COLO829 (cell line): Measurements from ENCODE around the gene NECTIN4.
"Not testable (repeated sequence)": the region's sequence is repeated elsewhere in the genome, so short reads cannot be mapped to it uniquely, and the experiment has no call there.

ENCODE experiments used
- DNase-seq: peaks from one replicate; pipeline ENCODE4 v3.0.0; 2012; ENCODE audit warnings: low spot score

The NECTIN4 gene

DNA sequence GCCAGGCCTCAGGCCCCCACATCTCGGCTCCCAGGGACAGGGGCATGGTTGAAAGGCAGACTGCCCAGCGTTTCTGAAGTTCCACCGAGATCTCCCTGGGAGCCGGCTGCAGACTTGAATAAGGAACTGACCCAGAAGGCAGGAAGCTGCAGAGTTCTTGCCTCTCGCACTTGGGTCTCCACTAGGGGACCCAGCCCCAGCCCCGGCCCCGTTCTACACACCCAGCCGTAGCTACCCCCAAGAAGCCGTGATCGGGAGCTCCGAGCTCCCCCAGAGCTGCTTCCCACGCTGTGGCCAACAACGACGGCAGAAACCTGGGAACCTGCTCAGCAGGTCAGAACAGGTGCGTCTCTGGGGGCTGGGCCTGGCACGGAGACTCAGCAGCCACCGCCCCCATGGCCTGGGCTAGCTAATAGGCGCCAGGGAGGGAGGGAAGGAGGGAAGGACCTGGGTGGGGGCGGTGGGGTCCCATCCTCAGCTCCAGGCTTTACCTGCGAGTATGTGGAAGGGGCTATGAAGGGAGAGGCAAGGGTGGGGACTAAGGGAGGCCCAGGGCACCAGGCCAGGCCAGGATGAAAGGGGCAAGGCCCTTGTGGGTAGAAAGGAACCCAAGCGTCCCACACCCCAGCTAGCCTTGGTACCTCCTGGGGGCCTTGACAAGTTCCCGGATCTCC is at the start of gene NECTIN4:
NECTIN4 (minus strand) TSS at position 308 of the 674 bp plus-strand sequence; CDS start at position 46, 262 bp downstream.
- no peak for DNase-seq

DNA sequence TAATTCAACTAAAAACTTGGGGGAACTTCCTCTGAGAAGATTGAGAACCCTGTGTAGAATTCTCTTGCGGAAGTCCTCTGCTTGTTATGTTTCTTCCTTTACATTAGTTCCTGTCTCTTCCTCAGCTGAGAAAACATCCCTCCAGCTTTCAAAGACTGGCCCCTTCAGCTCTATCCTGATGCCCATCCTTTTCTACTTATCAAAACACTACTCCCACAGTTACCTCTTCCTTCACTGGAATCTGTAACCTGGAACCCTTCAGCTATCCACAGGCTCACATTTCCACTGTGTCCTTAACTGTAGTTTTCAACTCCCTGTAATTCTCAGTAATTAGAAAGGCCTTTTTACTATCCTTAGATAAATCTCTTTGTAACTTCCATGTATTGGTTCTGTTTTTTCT is 49.1 kb upstream of the NECTIN4 start:
- DNase-seq: no peak

DNA sequence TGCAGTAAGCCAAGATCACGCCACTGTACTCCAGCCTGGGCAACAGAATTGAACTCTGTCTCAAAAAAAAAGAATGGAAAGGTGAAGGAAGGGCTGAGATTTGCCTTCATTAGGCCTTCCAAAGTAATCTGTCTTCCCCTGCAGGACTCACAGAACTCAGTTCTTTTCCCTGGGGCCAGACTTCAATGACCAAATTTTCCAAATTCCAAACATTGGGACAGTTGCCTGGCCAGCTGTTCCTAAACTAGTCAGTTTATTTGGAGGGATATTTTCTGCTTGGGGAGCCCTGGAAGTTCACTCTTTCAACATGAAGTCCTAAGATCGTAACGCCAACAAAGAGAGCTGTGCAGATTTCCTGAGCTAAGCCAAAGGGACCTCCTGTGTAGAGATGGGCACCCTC is 48.5 kb upstream of the NECTIN4 start:
- no peak for DNase-seq

DNA sequence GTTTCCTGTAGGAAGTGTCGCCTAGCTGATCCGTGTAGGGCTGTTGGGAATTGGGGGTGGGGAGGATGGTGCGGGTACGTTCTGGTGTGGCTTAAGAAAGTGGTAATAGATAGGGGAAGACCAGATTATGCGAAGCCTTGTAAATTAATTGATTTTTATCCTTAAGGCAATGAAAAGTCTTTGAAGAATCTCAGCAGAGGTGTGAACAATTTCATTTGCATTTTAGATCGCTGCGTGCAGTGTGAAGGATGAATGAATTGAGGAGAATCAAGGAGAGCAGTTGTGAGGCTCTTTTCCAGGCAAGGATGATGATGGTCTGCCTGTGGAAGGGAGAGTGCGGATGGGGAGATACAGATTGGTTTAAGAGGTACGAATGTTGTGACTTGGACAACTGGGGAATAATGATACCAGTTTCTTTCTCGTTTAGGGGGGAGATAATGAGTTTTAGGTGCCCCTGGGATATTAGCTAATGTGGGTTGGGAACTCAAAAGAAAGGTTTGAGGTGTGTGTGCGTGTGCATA is 43.9 kb upstream of the NECTIN4 start:
- no peak for DNase-seq

DNA sequence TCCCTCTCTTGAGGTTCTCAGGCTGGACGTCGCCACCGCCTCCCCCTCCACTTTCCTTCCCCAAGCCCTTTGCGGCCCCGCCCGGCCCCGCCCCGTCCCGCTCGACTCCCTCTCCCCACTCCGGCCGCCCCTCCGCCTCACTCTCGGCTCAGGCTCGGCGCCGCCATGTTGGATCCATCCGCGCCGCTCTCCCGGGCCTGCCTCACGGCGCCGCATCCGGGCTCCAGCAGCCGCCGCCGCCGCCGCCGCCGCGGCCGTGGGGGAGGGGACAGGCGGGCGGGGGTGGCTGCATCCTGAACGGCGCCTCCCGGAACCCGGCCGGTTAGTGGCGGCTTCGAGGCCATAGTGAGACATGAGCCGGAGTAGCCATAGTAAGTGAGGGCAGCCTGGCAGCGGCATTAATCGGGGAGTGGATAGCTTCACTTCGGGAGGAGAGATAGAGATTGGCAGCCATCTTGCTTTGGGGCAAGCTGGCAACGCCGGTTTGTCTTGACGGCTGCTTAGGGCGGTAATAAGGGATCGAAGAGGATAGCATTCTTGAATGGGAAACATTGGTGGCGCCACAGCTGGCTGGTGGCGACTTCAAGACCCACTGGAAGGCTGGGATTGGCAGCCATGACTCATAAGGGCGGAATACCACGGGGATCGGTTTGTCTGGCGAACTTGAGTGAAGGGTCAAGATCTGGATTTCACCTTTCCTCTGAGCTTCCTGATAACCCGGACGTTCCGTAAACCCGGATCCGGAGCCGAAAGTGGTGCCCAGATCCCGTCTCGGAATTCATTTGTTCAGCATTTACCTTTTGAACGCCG is 43.3 kb upstream of the NECTIN4 start, which contains the start of gene DEDD:
DEDD (minus strand) TSS at position 258 of the 810 bp plus-strand sequence. CDS start 8,205 bp downstream, outside the sequence.
- DNase-seq: peak; percentile 98

DNA sequence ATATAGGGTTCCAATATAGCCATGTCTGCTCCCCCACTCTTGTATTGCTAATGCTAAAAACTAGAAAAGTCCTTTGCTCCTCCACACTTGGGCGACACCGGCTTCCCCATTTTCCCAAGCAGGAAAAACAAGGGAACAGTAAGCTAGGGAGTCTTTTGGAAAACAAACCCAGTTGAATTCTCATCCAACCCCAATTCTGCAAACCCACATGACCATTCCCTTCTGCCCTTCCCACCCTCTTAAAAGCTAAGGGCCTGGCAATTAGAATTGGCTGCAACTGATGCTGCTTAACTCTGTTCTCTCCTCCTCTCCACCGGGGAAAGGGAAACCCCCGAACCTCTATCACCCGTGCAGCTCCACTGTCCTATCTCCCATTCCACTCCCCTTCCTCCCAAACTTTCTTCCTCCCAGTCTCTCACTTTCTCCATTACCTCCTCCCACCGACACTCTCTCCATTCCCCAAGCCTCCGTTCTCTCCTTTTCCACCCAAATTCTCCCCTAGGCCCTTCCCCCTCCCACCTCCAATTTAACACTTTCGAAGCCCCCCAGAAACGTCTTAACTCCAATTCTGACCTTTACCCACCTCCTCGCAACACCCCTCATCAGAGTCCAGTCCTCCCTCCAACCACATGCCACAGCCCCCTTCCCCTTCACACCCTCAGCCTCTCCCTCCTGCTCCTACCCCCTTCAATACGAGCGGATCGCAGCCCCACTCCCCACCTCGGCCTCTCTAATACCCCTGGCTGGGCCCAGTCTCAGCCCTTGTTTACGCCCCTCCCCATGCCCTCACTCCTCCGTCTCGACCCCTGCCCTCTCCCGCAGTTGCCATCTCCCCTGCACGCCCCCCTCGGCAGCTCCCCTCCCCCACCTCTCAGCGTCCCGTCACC is 42.4 kb upstream of the NECTIN4 start:
- no peak for DNase-seq

DNA sequence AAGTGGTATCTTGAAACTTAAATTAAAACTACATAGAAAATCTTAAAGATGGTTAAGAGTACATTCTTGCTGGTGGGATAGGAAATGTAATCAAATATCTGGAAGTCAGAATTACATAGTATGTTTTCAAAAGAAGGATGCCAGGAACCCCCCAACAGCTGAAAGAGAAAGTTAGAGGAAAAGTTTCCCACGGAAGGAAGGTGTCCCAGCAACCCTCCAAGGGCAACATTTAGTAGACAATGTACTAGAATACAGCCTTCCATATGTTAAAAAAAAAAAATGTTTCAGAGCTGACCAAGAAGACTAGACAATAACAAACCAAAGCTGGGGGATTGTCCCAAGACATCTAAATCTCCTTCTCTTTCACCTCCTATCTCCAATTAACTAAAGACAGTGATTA is 40.9 kb upstream of the NECTIN4 start:
- no peak for DNase-seq

DNA sequence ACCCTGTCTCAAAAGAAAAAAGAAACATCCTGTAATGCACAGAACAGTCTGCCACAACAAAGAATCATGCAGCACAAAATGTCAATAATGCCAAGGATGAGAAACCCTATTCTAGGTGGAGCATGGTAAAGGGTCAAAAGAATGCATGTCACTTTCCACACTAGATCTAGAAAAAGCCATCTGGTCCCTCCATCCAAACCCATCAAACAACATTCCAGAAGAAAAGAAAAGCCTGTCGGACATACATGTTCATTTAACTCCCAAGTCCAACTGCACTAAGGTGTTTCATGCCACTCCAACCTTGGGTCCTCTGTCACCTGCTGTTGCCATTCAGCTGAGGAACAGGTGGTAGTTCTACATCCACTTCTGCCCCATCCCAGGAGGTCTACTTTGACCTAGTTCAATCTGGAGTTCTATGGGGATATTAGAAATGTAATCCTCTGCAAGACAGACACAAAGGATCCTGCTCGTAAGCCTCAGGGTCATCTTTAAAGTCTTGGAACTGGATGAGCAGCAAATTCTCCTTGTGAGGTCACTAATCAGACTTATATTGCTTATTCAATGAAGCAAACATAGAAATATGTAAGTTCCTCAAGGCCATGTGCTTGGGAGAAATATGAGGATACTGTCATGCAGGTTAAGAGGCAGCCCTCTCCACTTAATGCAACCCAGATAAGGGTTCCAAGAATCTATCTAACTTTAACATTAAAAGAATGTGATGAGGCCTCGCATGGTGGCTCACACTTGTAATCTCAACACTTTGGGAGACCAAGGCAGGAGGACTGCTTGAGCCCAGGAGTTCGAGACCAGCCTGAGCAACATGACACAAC is 39.4 kb upstream of the NECTIN4 start:
- no peak for DNase-seq

DNA sequence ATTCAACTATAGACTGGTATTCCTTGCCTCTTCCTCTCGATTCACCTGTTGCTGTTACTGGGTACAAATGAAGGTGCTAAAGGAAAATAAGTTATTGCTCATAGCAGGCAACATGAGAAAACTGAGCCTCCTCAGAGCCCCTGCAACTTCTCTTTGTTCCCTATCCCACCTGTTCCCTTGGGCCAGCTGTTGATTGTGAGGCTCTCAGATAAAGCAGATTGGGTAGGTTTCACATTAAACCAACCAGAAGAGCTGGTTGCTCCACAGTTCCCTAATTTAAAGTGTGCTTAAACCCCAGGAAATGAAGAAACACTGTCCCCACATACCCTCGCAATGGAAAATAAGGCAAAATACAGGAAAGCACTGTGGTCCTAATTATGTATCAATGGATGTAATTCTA is 38.3 kb upstream of the NECTIN4 start:
- DNase-seq: no peak

DNA sequence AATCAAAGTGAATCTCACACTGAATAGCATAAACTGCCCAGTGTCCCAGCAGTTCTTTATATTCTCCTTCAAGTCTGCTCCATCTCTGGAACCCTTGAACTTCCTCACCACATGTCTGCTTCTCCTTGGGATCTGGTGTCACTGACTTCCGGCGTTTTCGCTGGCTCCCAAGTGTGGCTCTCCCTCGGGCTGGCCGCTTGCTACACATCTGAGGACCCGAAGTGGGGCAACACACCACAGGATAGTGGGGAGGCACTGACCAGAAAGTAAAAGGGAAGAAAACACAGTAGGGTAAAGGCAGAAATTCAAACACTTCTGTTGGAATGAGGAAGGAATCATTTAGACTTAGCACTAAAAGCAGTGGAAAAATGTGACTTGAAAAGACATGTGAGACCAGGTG is 33.6 kb upstream of the NECTIN4 start:
- no peak for DNase-seq

DNA sequence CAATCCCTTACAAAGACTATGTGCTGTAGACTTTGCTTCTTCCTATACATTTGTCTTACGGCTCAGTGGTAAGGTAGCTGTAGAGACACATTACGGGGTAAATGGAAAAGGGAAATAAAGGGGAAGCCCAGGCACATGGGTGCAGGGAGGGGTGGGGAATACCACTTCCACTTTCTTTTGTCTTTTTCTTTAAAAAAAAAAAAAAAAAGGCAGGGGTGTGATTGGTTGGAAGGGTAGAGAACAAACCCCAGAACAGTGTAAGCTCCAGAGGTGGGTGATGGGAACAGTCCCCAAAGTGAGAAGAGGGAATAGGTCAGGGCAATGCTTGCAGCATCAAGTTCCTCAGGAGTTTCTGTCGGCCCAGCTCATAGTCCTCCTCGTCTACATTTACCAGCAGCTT is 32.5 kb upstream of the NECTIN4 start:
- no peak for DNase-seq

DNA sequence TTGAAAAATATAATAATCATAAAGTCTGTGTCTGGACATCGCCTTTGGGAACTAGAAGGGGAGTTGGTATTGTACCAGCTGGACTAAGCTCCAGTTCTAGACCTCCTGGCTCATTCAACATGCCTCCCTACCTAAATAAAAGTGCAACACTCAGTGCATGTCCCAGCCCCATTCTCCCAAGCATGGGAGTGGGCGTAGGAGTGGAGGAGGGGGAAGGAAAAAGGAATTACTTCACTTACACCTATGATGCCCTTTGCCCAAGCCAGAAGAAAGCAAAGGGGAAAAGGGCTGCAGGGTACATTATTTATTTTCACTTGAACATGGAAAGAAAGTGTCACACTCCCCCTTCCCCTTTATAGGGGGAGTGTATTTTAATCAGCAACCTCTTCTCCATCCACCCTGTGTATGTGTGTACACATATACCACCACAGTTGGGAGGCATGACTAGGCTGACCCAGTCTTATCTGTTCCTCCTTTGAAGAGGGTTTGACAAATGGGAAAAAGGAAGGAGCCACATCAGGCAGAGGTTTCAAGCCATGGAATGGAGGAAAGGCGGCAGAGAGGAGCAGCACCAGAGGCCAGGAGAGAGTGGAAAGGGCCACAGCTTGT is 31.8 kb upstream of the NECTIN4 start:
- no peak for DNase-seq

DNA sequence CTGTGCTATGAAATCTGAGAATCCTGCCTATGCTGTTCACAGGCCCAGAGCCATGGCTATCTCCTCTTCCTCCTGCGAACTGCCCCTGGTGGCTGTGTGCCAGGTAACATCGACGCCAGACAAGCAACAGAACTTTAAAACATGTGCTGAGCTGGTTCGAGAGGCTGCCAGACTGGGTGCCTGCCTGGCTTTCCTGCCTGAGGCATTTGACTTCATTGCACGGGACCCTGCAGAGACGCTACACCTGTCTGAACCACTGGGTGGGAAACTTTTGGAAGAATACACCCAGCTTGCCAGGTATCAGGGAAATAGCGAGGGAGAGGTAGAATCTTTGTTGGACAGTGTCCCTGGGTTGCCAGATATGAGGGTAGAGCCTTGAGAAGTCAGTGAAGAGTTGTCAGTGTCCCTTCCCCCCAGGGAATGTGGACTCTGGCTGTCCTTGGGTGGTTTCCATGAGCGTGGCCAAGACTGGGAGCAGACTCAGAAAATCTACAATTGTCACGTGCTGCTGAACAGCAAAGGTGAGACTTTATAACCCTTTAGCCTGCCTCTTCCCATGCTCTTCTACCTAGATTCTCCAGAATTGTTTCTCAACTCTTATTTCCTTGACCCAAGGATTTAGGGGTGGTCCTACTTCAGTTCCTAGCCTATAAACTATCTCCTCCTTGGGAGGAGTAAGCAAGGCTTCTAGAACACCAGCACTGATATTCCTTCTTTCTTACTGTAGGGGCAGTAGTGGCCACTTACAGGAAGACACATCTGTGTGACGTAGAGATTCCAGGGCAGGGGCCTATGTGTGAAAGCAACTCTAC is 29.9 kb upstream of the NECTIN4 start:
- peak; percentile 63 for DNase-seq

DNA sequence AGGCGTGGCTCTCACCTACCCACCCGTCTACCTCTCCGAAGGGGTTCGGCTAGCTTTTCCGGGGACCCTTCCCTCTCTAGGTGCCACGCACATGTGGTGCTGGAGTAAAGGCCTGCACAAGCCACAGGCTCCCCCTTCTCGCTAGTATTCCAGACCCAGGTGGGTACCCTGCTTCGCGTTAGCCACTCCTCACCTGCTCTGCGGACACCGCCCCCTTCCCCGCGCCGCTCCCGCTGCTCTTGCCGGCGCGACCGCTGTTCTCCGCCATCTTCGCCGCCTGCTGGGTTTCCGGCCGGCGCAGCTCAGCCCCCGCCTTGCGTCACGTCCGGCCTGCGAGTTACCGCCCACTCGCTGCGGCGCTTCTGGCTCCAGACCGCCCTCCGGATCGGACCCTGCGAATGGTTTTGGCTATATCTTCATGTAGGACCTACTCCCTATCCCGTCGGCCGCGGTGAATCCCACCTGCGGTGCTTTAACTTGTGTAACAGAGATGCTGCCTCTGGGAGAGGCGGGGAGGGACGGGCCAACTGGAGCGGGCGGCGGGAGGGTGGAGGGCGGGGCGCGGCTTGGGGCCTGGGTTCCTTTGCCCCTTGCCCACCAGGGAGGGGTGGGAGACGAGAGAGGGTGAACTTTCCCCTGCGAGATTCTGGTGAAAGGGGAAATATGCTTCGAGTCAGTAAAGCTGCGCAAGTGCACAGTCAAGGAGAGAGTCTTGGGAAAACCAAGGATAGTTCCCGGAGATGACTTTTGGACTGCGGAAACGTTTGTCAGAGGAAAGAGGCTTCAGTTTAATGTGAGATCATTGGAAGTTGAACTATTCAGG is 28.6 kb upstream of the NECTIN4 start, which contains the start of the genes NIT1 and PFDN2:
NIT1 (plus strand) TSS at position 347 of the 823 bp plus-strand sequence; CDS start at position 419, 72 bp downstream.
PFDN2 (minus strand) TSS at position 279 of the 823 bp plus-strand sequence; CDS start at position 268, 11 bp downstream.
- DNase-seq: peak; percentile 89

DNA sequence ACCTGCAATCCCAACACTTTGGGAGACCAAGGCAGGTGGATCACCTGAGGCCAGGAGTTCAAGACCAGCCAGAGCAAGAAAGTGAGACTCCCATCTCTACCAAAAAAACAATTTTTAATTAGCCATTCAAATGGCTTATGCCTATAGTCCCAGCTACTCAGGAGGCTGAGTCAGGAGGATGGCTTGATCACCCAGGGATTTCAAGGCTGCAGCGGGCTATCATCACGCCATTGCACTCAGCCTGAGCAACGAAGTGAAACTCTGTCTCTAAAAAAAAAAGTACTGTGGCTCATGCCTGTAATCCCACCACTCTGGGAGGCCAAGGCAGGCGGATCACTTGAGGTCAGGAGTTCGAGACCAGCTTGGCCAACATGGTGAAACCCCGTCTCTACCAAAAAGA is 26.6 kb upstream of the NECTIN4 start:
- DNase-seq: not testable (repeated sequence)

DNA sequence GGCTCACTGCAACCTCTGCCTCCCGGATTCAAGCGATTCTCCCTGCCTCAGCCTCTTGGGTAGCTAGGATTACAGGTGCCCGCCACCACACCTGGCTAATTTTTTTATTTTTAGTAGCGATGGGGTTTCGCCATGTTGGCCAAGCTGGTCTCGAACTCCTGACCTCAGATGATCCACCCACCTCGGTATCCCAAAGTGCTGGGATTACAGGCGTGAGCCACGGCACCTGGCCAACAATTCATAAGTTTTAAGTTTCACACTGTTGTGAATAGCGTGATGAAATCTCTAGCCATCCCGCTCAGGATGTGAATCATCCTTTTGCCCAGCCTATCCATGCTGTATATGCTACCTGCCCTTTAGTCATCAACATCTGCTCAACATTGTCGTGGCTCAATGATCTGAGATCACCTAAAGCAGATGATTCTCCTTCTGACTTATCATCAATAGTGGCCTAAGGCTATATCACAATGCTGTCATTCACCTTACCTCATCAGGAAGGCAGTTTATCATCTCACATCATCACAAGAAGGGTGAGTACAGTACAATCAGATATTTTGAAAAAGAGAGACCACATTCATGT is 25.9 kb upstream of the NECTIN4 start:
- no peak for DNase-seq

DNA sequence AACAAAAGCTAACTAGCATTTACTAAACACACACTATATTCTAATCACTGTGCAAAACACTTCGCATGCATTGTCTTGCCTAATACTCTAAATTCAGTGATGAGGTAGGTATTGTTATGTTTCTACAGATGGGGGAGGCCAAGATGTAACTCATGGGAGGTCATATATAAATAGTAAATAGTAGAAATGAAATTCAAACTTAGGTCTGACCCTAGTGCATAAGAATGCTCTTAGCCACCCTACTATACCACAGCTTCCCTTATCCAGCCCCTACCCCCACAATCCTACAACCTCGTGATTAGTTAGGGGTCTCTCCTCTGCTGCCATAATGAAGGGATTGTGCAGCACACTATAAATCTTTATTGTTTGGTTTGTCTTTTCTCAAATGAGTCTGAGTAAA is 25.2 kb upstream of the NECTIN4 start:
- no peak for DNase-seq

DNA sequence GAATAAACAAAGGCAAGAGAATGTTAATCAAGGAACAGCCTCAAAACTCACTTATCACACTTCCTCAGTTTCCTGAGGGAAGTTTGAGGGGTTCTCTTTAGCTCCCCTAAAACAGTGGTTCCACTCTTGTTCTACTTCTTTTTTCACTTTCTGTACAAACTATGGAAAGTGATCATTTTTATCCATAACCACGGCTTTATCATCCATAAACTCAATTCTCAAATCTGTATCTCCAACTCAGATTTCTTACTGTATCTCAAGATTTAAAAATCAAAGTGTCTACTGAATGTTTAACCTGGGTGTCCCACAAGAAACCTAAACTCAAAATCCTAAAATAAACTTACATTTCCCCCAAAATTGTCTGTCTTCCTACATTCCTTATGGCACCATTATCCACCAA is 24.6 kb upstream of the NECTIN4 start:
- no peak for DNase-seq
